HG03460 (cell line): ENCODE data around the gene CD300LF.

Source experiments
- ATAC-seq: cut with Tn5 transposase; IDR thresholded peaks from one replicate; pipeline ENCODE4 v1.9.1; 2021; ENCODE audit not compliant: unreplicated experiment

The CD300LF gene

GRCh38 chr17:74691151-74691550, 21.6 kb downstream of the CD300LF start:
- no peak for ATAC-seq

GRCh38 chr17:74690409-74690825, 22.3 kb downstream of the CD300LF start:
- ATAC-seq: no peak

- no peak for ATAC-seq
Observed at GRCh38 chr17:74687886-74688285, 24.8 kb downstream of the CD300LF start.

- ATAC-seq: no peak
Observed at GRCh38 chr17:74686761-74687160, 26.0 kb downstream of the CD300LF start.

GRCh38 chr17:74682471-74683190, 30.1 kb downstream of the CD300LF start:
- ATAC-seq: no peak

GRCh38 chr17:74682028-74682427, 30.7 kb downstream of the CD300LF start:
- no peak for ATAC-seq

- no peak for ATAC-seq
Observed at GRCh38 chr17:74680941-74681340, 31.8 kb downstream of the CD300LF start.

GRCh38 chr17:74680213-74680612, 32.5 kb downstream of the CD300LF start:
- no peak for ATAC-seq

- ATAC-seq: no peak
Observed at GRCh38 chr17:74679374-74679773, 33.3 kb downstream of the CD300LF start.

- ATAC-seq: no peak
Observed at GRCh38 chr17:74678541-74678940, 34.2 kb downstream of the CD300LF start.

- ATAC-seq: no peak
Observed at GRCh38 chr17:74677558-74678466, 34.9 kb downstream of the CD300LF start.

GRCh38 chr17:74671031-74671771, 41.5 kb downstream of the CD300LF start:
- ATAC-seq: no peak

- ATAC-seq: no peak
Observed at GRCh38 chr17:74670329-74670728, 42.4 kb downstream of the CD300LF start.

- ATAC-seq: no peak
Observed at GRCh38 chr17:74663561-74663960, 49.2 kb downstream of the CD300LF start.

GRCh38 chr17:74659889-74660288, 52.8 kb downstream of the CD300LF start:
- ATAC-seq: no peak

GRCh38 chr17:74658620-74659019, 54.1 kb downstream of the CD300LF start:
- ATAC-seq: no peak

- ATAC-seq: no peak
Observed at GRCh38 chr17:74654742-74655141, 58.0 kb downstream of the CD300LF start.

- ATAC-seq: no peak
Observed at GRCh38 chr17:74652020-74652419, 60.7 kb downstream of the CD300LF start.

- no peak for ATAC-seq
Observed at GRCh38 chr17:74649909-74650308, 62.8 kb downstream of the CD300LF start.

GRCh38 chr17:74647871-74648672, 64.7 kb downstream of the CD300LF start:
- ATAC-seq: no peak

- ATAC-seq: no peak
Observed at GRCh38 chr17:74646231-74646630, 66.5 kb downstream of the CD300LF start.
